Measurements from ENCODE around the gene ETS2. TPM values are rescaled to one million over a fixed set of nuclear protein-coding genes. Genes with fewer than 3 reads are reported as not detected.

The ETS2 gene
- total RNA-seq, 2 donors from 2014 or later, result 20.5 to 41.9 TPM

GRCh38 chr21:38802050-38803026, 3.4 kb upstream of the ETS2 start:
- Mint-ChIP-seq H3K27ac (peak overlapping the region; percentile 21), H3K27me3 (no peaks in the 10 kb centered on the region), H3K4me1 (peaks cover 11% of the 10 kb centered on the region), H3K4me3 (no peak overlapping the region), H3K9me3 (no peaks in the 10 kb centered on the region), H3K36me3 (ENCODE audit: low read depth) (peaks cover 12% of the 10 kb centered on the region)
- ATAC-seq (replicated peaks), result no peak

- peaks cover 20% of the 10 kb centered on the region for H3K36me3 Mint-ChIP-seq (ENCODE audit: low read depth)
- no peaks in the 10 kb centered on the region for H3K27me3 Mint-ChIP-seq
- no peak overlapping the region for H3K27ac Mint-ChIP-seq
- H3K9me3 Mint-ChIP-seq, result no peaks in the 10 kb centered on the region
- H3K4me1 Mint-ChIP-seq, result peaks cover 18% of the 10 kb centered on the region
- H3K4me3 Mint-ChIP-seq, result no peak overlapping the region
- no peak for ATAC-seq (replicated peaks)
Measured at GRCh38 chr21:38803075-38803660, 2.6 kb upstream of the ETS2 start.

- H3K4me1 Mint-ChIP-seq, result peaks cover 17% of the 10 kb centered on the region
- H3K27ac Mint-ChIP-seq, result peak overlapping the region; percentile 94
- ATAC-seq (replicated peaks), result peak; percentile 47
- no peaks in the 10 kb centered on the region for H3K9me3 Mint-ChIP-seq
- H3K4me3 Mint-ChIP-seq, result peak overlapping the region; percentile 96
- peaks cover 30% of the 10 kb centered on the region for H3K36me3 Mint-ChIP-seq (ENCODE audit: low read depth)
- no peaks in the 10 kb centered on the region for H3K27me3 Mint-ChIP-seq
Measured at GRCh38 chr21:38804030-38804788, 1.5 kb upstream of the ETS2 start.

GRCh38 chr21:38804789-38805327, 871 bp upstream of the ETS2 start:
- Mint-ChIP-seq H3K4me1 (peaks cover 17% of the 10 kb centered on the region), H3K9me3 (no peaks in the 10 kb centered on the region), H3K36me3 (ENCODE audit: low read depth) (peaks cover 36% of the 10 kb centered on the region)

GRCh38 chr21:38806153-38806941, 618 bp downstream of the ETS2 start:
- H3K4me1 Mint-ChIP-seq, result peaks cover 22% of the 10 kb centered on the region
- H3K9me3 Mint-ChIP-seq, result no peaks in the 10 kb centered on the region
- peaks cover 51% of the 10 kb centered on the region for H3K36me3 Mint-ChIP-seq (ENCODE audit: low read depth)
- H3K27me3 Mint-ChIP-seq, result no peaks in the 10 kb centered on the region
- peak overlapping the region; percentile 96 for H3K4me3 Mint-ChIP-seq
- no peak for ATAC-seq (replicated peaks)
- H3K27ac Mint-ChIP-seq, result peak overlapping the region; percentile 96

More at GRCh38 chr21:38804789-38805327, 871 bp upstream of the ETS2 start:
- Mint-ChIP-seq H3K27ac (peak overlapping the region; percentile 94), H3K4me3 (peak overlapping the region; percentile 96), H3K27me3 (no peaks in the 10 kb centered on the region)
- ATAC-seq (replicated peaks), result peak; percentile 71

GRCh38 chr21:38806942-38807284, 1.2 kb downstream of the ETS2 start:
- Mint-ChIP-seq H3K4me1 (peaks cover 22% of the 10 kb centered on the region), H3K27ac (peak overlapping the region; percentile 96), H3K4me3 (peak overlapping the region; percentile 96), H3K27me3 (no peaks in the 10 kb centered on the region), H3K36me3 (ENCODE audit: low read depth) (peaks cover 57% of the 10 kb centered on the region), H3K9me3 (no peaks in the 10 kb centered on the region)
- ATAC-seq (replicated peaks), result peak; percentile 20

GRCh38 chr21:38807441-38807871, 1.7 kb downstream of the ETS2 start:
- no peaks in the 10 kb centered on the region for H3K27me3 Mint-ChIP-seq
- H3K27ac Mint-ChIP-seq, result peak overlapping the region; percentile 96
- ATAC-seq (replicated peaks), result no peak
- no peaks in the 10 kb centered on the region for H3K9me3 Mint-ChIP-seq
- peak overlapping the region; percentile 96 for H3K4me3 Mint-ChIP-seq
- peaks cover 62% of the 10 kb centered on the region for H3K36me3 Mint-ChIP-seq (ENCODE audit: low read depth)
- H3K4me1 Mint-ChIP-seq, result peaks cover 22% of the 10 kb centered on the region

- Mint-ChIP-seq H3K27me3 (no peaks in the 10 kb centered on the region), H3K4me3 (peak overlapping the region; percentile 96), H3K4me1 (peaks cover 22% of the 10 kb centered on the region), H3K9me3 (no peaks in the 10 kb centered on the region), H3K27ac (no peak overlapping the region), H3K36me3 (ENCODE audit: low read depth) (peaks cover 67% of the 10 kb centered on the region)
- ATAC-seq (replicated peaks), result no peak
Measured at GRCh38 chr21:38807986-38808385, 2.3 kb downstream of the ETS2 start.

- ATAC-seq (replicated peaks), result no peak
- Mint-ChIP-seq H3K9me3 (no peaks in the 10 kb centered on the region), H3K27ac (no peak overlapping the region), H3K4me3 (no peak overlapping the region), H3K36me3 (ENCODE audit: low read depth) (peaks cover 81% of the 10 kb centered on the region), H3K27me3 (no peaks in the 10 kb centered on the region), H3K4me1 (peaks cover 23% of the 10 kb centered on the region)
Measured at GRCh38 chr21:38809198-38809878, 3.6 kb downstream of the ETS2 start.

- no peaks in the 10 kb centered on the region for H3K9me3 Mint-ChIP-seq
- H3K4me1 Mint-ChIP-seq, result peaks cover 27% of the 10 kb centered on the region
- no peaks in the 10 kb centered on the region for H3K27me3 Mint-ChIP-seq
- no peak for ATAC-seq (replicated peaks)
- peak overlapping the region; percentile 41 for H3K27ac Mint-ChIP-seq
- H3K4me3 Mint-ChIP-seq, result peak overlapping the region; percentile 27
- peaks cover 90% of the 10 kb centered on the region for H3K36me3 Mint-ChIP-seq (ENCODE audit: low read depth)
Measured at GRCh38 chr21:38810034-38810825, 4.5 kb downstream of the ETS2 start.

GRCh38 chr21:38810826-38811164, 5.1 kb downstream of the ETS2 start:
- no peak for ATAC-seq (replicated peaks)
- peaks cover 29% of the 10 kb centered on the region for H3K4me1 Mint-ChIP-seq
- H3K4me3 Mint-ChIP-seq, result peak overlapping the region; percentile 27
- peaks cover 95% of the 10 kb centered on the region for H3K36me3 Mint-ChIP-seq (ENCODE audit: low read depth)
- no peaks in the 10 kb centered on the region for H3K9me3 Mint-ChIP-seq
- no peaks in the 10 kb centered on the region for H3K27me3 Mint-ChIP-seq
- H3K27ac Mint-ChIP-seq, result peak overlapping the region; percentile 28

GRCh38 chr21:38811257-38811656, 5.5 kb downstream of the ETS2 start:
- Mint-ChIP-seq H3K36me3 (ENCODE audit: low read depth) (peaks cover 99% of the 10 kb centered on the region), H3K4me1 (peaks cover 29% of the 10 kb centered on the region), H3K27ac (peak overlapping the region; percentile 28), H3K27me3 (no peaks in the 10 kb centered on the region), H3K9me3 (no peaks in the 10 kb centered on the region), H3K4me3 (peak overlapping the region; percentile 27)
- ATAC-seq (replicated peaks), result peak; percentile 53

- H3K4me1 Mint-ChIP-seq, result peaks cover 23% of the 10 kb centered on the region
Measured at GRCh38 chr21:38813143-38813542, 7.4 kb downstream of the ETS2 start.

More at GRCh38 chr21:38813143-38813542, 7.4 kb downstream of the ETS2 start:
- H3K9me3 Mint-ChIP-seq, result no peaks in the 10 kb centered on the region
- H3K36me3 Mint-ChIP-seq (ENCODE audit: low read depth), result peaks cover 99% of the 10 kb centered on the region
- ATAC-seq (replicated peaks), result no peak
- no peaks in the 10 kb centered on the region for H3K27me3 Mint-ChIP-seq
- no peak overlapping the region for H3K27ac Mint-ChIP-seq
- no peak overlapping the region for H3K4me3 Mint-ChIP-seq

Measured in activated T-helper 17 cell treated with anti-CD3 and anti-CD28 coated beads, Interleukin-2, amount 50 U/mL, for 72 hours (primary cell).